Limb (tissue), 2 donors: Measurements from ENCODE around the gene TBC1D7.

Source experiments
- DNase-seq, 2 donors: peaks; one replicate each; pipeline ENCODE4 v3.0.0-alpha.2; 2016; ENCODE audit errors: extremely low spot score in 2 of 2

The TBC1D7 gene

DNA sequence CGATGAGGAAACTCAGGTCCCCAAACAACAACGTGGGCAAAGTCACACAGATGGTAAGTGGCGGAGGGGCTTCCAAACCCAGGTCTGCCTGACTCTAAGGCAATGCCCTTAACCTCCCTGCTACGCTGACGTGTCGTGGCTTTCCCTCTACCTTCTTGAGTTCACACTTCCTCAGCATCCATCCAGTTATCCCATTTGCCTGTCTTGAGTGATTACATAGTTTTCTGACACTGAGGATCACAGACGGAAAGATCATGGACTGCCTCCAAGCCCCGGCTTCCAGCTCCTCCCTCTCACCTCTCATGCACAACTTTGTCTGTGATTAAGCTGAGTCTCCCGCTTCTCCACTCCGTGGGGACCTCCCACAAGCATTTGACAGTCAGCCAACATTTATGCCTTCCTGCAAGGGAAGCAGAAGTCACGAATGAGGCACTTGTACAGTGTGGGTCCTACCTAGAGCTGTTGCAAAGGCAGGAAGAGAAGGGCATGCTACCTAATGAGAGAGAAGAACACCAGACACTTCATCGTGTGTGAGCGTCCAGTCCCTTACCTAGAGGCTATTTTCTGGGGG, 33.8 kb downstream of the TBC1D7 start:
- no peak for DNase-seq

DNA sequence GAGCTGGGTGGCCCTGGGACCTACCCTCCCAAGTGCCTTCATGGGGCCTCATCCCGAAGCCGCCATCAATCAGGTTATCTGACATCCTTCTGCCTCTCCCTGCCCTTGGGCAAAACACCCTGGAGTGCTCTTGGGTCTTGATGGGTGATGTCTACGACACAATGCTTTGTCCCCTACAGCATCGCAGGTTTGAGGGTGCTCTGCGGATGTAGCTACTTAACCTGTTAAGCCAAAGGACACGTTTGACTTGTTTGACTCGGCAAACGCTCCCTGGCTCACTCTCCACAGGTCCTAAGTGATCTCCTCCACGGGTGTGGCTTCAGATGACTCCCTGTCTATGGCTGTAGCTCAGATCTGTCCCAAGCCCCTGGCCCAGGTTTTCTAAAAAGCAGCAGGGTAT, 35.6 kb downstream of the TBC1D7 start:
- DNase-seq = no peak

- no peak for DNase-seq
Measured at GRCh38 chr6:13290335-13290734, 38.0 kb downstream of the TBC1D7 start.

- DNase-seq = no peak
Measured at GRCh38 chr6:13289789-13290318, 38.5 kb downstream of the TBC1D7 start.

DNA sequence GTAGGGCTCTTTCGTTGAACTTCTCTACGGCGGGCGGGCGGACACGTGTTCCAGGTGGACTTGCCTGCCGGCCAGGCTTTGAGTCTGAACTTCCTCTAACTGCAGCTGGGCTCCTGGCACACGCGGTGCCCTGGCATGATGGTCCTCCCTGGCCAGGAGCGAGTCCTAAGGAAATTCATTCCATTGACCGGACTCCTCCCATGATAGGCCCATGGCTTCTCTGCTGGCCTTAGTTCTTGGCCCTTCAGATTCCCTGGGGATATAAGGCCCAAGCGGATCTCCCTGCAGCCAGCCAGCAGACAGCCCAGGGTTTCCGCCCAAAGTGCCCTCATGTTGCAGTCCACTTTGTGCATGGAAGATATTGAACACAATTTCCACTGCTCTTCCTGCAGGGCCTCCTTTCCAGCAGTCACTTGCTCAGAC, 39.4 kb downstream of the TBC1D7 start:
- DNase-seq = no peak

DNA sequence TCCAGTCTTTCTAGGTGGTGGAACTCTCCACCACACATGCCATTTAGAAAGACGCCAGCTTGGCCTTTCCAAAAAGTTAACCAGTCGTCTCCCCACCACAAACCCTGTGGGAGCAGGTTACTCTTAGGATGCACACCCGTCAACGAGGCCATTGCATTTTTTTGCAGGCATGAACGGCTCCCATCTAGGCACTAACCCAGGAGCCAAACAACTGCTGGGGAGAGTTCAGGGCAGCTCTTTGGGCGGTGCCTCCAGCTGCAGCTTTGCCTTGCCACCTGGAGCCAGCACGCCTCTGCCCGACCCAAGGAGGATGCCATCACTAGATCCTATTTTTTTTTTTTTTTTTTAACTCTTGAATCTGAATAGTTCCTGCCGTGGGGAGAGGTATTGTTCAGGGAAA, 39.9 kb downstream of the TBC1D7 start:
- DNase-seq = no peak

DNA sequence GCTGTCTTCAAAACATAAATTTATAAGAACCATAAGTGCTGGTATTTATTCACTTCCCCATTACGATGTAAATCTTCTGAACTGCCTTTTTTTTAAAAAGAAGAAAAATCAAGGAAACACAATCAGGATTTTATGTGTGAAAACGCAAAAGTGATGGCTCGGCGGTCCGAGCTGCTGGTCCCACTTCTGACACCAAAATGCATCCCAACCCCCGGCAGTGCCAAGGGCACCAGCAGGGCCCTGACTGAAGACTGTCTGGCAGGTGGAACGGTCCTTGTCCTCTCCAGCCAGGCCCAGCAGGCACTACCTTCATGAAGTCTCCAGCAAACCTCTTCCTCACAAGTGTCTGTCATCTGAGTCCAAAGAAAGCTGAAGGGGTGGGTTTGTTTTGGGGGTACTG, 41.2 kb downstream of the TBC1D7 start:
- no peak for DNase-seq

GRCh38 chr6:13286181-13286580, 42.2 kb downstream of the TBC1D7 start:
- no peak for DNase-seq

DNA sequence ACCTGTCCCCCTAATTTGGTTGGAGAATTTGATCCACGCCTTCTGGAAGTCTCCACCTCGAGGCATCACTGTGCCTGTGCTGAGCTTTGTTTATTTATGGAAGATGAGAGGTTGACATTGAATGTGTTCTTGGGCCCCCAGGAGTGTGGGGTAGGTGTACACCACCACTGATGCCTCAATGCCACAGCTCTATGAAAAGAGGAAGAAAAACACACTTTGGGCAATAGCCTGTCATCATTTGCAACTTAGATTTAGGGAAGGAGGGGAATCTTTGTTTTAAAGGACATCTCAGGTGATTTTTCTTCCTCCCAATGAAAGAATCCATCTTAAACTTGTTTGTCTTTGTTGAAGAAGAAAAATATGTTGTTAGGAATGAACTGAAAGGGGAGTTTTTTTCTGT, 42.6 kb downstream of the TBC1D7 start:
- no peak for DNase-seq

DNA sequence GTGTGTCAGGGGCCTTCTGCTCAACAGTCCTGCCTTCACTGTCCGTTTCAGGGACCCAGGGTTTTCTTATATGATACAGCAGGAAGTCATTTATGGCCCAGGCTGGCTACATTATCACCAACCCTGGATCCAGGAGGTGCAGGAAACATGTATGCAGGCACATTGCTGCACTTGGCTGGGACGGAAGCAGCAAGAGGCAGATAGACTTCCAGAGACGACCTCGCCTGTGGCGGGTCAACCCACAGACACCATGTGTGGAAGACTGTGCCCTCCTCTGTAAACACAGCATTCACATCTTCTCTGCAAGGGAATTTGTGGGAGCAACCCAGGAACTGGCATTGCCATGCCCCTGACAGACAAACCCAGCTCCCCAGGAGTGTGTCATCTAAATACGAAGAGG, 43.7 kb downstream of the TBC1D7 start:
- no peak for DNase-seq

DNA sequence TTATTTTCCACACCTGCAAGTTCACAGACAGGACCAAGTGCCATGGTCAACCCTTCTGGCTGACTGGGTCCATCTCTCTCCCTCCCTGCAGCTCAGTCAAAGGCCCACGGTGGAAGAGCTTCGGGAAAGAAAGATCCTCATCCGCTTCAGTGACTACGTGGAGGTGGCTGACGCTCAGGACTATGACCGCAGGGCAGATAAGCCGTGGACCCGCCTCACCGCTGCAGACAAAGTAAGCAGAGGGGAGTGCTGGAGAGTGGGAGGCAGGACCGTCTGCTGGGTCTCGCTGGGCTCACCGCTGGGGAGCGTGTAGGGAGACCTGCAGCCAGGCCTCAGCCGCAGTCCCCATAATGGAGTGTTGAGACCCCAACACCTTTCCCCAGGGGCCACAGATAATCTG, 45.0 kb downstream of the TBC1D7 start:
- DNase-seq = no peak

GRCh38 chr6:13282393-13283069, 45.8 kb downstream of the TBC1D7 start:
- DNase-seq = no peak

DNA sequence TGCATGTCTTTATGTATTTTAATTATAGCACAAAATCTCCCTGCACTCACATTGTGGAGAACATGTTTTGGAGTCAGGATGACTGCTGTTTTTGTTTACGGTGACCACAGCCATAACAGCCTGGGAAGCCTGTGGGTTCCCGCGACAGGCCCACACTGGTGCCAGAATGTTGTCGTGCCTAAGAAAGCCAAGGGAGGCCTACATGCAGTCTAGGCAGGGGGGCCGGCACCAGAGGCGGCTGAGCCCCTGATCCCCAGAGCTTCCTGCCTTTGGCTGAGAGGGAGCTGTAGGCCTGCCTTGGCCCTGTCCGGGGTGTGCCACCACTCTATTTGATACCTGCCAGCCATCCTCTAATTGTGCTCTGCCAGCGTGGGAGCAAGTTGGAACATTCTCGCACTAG, 46.7 kb downstream of the TBC1D7 start:
- DNase-seq = no peak

DNA sequence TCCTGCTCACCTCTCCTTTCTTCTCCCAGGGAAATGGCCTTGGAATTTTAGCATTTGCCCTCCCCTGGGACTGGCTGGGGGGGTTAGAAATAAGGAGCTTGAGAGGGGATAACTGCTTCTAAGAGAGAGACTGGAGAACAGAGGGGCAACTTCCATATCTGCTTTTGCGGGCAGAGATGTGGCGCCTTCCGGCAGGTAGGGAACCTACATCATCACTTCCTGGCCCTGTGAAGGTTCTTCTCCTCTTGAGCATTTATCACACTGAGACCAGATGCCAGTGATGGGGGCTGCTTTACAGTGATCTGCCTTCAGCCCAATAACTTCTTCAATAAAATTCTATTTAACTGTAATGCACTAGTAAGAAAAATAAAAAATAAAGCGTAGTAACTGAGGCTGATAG, 48.1 kb downstream of the TBC1D7 start:
- DNase-seq = no peak

GRCh38 chr6:13278991-13279390, 49.3 kb downstream of the TBC1D7 start:
- peak in 1 of 2 donors; percentile 30 for DNase-seq

- no peak for DNase-seq
Measured at GRCh38 chr6:13278164-13278563, 50.2 kb downstream of the TBC1D7 start.

DNA sequence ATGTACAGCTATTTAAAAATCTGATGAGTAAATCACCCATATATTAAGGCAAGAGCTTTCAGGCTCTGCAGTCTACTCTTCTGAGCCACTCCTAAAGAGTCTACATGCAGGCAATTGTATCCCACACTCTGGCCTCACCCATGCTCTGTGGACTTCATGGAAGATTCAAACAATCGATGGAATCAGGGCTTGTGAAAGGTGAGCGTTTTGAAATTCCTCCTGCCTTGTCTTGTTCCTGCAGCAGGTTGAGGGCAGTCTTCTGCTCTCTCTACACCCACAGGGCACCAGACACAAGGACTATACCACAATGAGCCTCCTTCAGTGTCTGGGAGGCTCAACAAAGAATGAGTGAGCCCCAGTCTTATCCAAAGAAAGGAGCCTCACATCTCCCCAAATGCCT, 51.1 kb downstream of the TBC1D7 start:
- DNase-seq = no peak

- no peak for DNase-seq
Measured at GRCh38 chr6:13275435-13275989, 52.8 kb downstream of the TBC1D7 start.

DNA sequence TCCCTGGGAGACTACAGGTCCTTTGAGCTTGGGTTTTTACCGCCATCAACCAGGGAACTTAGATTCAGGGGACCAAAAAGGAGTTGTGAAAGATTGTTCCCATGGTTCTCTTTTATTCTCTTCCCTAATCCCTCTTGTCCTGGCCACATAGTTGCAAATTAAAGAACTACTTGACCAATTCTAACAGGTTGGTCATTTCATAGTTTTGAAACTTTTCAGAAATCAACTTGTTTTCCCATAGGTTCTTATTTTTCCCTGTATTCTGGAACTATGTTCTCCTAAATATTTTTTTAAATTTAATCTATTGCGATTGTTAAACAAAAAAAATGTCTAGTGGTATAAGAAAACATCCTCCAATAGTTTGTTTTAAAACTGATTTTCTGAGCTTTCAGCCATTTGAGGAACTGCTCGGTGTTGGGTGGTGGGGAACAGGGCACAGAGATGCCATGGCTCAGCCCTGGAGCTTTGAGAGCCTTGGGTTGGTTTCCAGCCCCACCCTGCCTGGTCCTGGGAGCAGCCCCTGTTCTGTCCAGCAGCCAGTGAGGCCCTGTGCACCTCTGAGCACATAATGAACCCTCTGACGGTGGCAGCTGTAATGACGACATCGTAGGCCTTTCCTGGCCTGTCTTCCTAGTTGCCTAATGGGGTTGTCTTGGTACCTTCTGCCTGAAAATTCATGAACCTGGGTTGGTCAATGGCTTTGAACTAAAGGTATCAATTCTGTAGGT, 53.5 kb downstream of the TBC1D7 start:
- DNase-seq = no peak

GRCh38 chr6:13273931-13274706, 54.2 kb downstream of the TBC1D7 start:
- DNase-seq = no peak

DNA sequence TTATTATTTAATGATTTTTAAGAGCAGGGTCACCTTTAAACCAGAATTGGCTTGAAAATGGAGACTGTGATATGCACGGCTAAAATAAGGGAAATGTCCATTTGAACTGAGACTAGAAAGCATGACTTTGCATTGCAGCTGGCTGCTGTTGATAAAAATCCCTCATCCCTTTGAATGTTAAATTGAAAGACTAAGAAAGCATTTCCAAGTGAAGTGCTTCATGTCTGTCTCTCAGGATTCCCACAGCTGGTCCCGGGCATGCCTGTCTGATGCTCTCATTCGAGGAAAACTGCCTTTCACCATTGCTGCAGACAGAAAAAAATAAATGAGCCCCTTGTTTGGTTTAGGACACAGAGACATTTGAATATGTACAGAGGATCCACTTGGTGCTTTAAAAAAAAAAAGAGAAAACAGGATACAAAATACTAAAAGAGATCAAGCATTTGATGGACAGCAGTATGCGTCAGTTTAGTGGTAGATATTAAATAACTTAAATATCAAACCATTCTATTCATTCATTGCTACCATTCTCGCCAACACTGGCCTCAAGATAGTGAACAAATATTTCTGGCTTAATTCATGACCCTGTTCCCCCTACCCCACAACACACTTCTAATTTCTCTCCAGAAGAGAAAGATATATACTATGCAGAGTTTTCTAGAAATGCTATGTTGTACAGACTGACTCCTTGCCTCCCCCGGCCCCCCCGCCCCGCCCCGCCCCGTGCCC, 55.0 kb downstream of the TBC1D7 start:
- no peak for DNase-seq
